NOMO-1 (cell line): ENCODE measurements around the gene GREB1L.
"Not testable (repeated sequence)": the region's sequence is repeated elsewhere in the genome, so short reads cannot be mapped to it uniquely, and the experiment has no call there.

ENCODE experiments used
- DNase-seq, 2 experiments: peaks; one replicate each; lab custom pipeline; 2025; ENCODE audit not compliant: unreplicated experiment in 2 of 2; lab: John Stamatoyannopoulos, UW

Gene GREB1L

GRCh38 chr18:21242141-21242779 is at the start of gene GREB1L:
TSS of gene GREB1L (plus strand) at chr18:21242232. CDS start at chr18:21383519, 141,287 bp downstream.
- DNase-seq: peak; percentile 55 to 76

- DNase-seq: no peak
Measured at GRCh38 chr18:21192308-21192624, 49.8 kb upstream of the GREB1L start.

GRCh38 chr18:21194871-21195771 is 46.9 kb upstream of the GREB1L start:
- DNase-seq: peak; percentile 24 to 57

GRCh38 chr18:21196426-21196825 is 45.6 kb upstream of the GREB1L start:
- DNase-seq: no peak

- DNase-seq: no peak
Measured at GRCh38 chr18:21203126-21203525, 38.9 kb upstream of the GREB1L start.

- DNase-seq: no peak
Measured at GRCh38 chr18:21203542-21204241, 38.3 kb upstream of the GREB1L start.

GRCh38 chr18:21205695-21206094 is 36.3 kb upstream of the GREB1L start:
- no peak for DNase-seq

GRCh38 chr18:21210278-21210677 is 31.8 kb upstream of the GREB1L start:
- DNase-seq: no peak

GRCh38 chr18:21210784-21211183 is 31.2 kb upstream of the GREB1L start:
- no peak for DNase-seq

- not testable (repeated sequence) for DNase-seq
Measured at GRCh38 chr18:21214409-21214808, 27.6 kb upstream of the GREB1L start.

GRCh38 chr18:21215490-21215889 is 26.5 kb upstream of the GREB1L start:
- no peak for DNase-seq

- DNase-seq: no peak
Measured at GRCh38 chr18:21218862-21219261, 23.2 kb upstream of the GREB1L start.

- no peak for DNase-seq
Measured at GRCh38 chr18:21230436-21230835, 11.6 kb upstream of the GREB1L start.

- no peak for DNase-seq
Measured at GRCh38 chr18:21241301-21242048, 557 bp upstream of the GREB1L start.

- no peak for DNase-seq
Measured at GRCh38 chr18:21242780-21243401, 859 bp downstream of the GREB1L start.

GRCh38 chr18:21254576-21254975 is 12.5 kb downstream of the GREB1L start:
- DNase-seq: no peak

GRCh38 chr18:21255211-21255610 is 13.2 kb downstream of the GREB1L start:
- no peak for DNase-seq

- DNase-seq: no peak
Measured at GRCh38 chr18:21257386-21257785, 15.4 kb downstream of the GREB1L start.

- DNase-seq: no peak
Measured at GRCh38 chr18:21260621-21261020, 18.6 kb downstream of the GREB1L start.

GRCh38 chr18:21261352-21261751 is 19.3 kb downstream of the GREB1L start:
- DNase-seq: peak in 1 of 2 experiments; percentile 1
